ENCODE data around the gene NLRP2B.
"Not testable (repeated sequence)": the region's sequence is repeated elsewhere in the genome, so short reads cannot be mapped to it uniquely, and the experiment has no call there.

- TF ChIP-seq, protein P1, sequence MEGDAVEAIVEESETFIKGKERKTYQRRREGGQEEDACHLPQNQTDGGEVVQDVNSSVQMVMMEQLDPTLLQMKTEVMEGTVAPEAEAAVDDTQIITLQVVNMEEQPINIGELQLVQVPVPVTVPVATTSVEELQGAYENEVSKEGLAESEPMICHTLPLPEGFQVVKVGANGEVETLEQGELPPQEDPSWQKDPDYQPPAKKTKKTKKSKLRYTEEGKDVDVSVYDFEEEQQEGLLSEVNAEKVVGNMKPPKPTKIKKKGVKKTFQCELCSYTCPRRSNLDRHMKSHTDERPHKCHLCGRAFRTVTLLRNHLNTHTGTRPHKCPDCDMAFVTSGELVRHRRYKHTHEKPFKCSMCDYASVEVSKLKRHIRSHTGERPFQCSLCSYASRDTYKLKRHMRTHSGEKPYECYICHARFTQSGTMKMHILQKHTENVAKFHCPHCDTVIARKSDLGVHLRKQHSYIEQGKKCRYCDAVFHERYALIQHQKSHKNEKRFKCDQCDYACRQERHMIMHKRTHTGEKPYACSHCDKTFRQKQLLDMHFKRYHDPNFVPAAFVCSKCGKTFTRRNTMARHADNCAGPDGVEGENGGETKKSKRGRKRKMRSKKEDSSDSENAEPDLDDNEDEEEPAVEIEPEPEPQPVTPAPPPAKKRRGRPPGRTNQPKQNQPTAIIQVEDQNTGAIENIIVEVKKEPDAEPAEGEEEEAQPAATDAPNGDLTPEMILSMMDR (IDR thresholded peaks at IDR 0.05) = not testable (repeated sequence)
- TF ChIP-seq POLR2A (IDR thresholded peaks at IDR 0.05) = not testable (repeated sequence)
These were observed 50.6 kb downstream of the NLRP2B start for GRCh38 chrX:57629438-57629837.

Data from esophagus squamous epithelium (tissue), 4 donors.